IMR-90 (cell line): ENCODE data around the gene CXCL16.

Experiments used
- BHLHE40 ChIP-seq: fragments of 150-350 bp; IDR thresholded peaks from 2 replicates; pipeline ENCODE4 v1.6.1; 2016; ENCODE audit warnings: mild to moderate bottlenecking, low read depth, low read length
- CEBPB ChIP-seq: IDR thresholded peaks from 2 replicates; pipeline ENCODE4 v1.6.1; 2012; ENCODE audit warnings: low read depth, low read length, improper control_type of control experiment
- CHD1 ChIP-seq: IDR thresholded peaks from 2 replicates; pipeline ENCODE4 v1.6.1; 2012; ENCODE audit warnings: low read depth, low read length, improper control_type of control experiment
- MAFK ChIP-seq: IDR thresholded peaks from 2 replicates; pipeline ENCODE4 v1.6.1; 2012; ENCODE audit warnings: low read depth, low read length, improper control_type of control experiment
- POLR2A ChIP-seq: IDR thresholded peaks from 2 replicates; pipeline ENCODE4 v1.6.1; 2012; ENCODE audit warnings: mild to moderate bottlenecking, low read depth, low read length
- RFX5 ChIP-seq: IDR thresholded peaks from 2 replicates; pipeline ENCODE4 v1.8.0; 2012; ENCODE audit warnings: low read depth, mild to moderate bottlenecking, low read length, moderate library complexity
- SMC3 ChIP-seq: fragments of 150-350 bp; IDR thresholded peaks from 2 replicates; pipeline ENCODE4 v1.6.1; 2016; ENCODE audit warnings: low read depth, mild to moderate bottlenecking, antibody characterized with exemption, low read length, moderate library complexity
- TF ChIP-seq, protein P1 (sequence below): conservative IDR thresholded peaks from 2 replicates; pipeline ENCODE4 v1.5.1; 2012; ENCODE audit warnings: mild to moderate bottlenecking, low read depth, low read length, improper control_type of control experiment
- TF ChIP-seq, protein P2 (sequence below): fragments of 150-350 bp; IDR thresholded peaks from 2 replicates; pipeline ENCODE4 v1.6.1; 2017; ENCODE audit warnings: mild to moderate bottlenecking, antibody characterized with exemption, low read length, low read depth

DNA sequence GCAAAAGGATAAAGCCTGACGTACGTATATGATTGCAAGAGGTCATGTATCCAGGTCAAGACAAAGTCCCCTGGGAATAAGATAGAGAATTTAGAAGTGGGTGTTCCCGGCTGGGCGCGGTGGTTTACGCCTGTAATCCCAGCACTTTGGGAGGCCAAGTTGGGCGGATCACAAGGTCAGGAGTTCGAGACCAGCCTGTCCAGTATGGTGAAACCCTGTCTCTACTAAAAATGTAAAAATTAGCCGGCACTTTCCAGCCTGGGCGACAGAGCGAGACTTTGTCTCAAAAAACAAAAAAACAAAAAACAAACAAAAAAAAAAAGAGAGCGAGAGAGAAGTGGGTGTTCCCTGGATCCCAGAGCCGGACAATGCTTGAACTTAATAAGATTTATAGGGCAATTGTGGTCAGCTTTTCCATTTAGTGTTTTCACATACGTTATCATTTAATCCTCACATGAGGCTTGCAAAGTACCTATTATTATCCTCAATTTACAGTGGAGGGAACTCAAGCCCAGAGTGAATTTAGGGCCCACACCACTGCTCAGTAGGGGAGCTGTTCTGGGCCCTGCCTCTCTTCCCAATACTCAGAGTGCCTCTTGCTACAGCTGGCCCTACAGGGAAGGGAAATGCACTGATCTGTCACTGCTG is 48.6 kb upstream of the CXCL16 start:
- TF ChIP-seq RFX5 (no peak), POLR2A (no peak), BHLHE40 (no peak), CHD1 (no peak), MAFK (no peak), SMC3 (no peak), CEBPB (no peak)
- TF ChIP-seq, protein P1, sequence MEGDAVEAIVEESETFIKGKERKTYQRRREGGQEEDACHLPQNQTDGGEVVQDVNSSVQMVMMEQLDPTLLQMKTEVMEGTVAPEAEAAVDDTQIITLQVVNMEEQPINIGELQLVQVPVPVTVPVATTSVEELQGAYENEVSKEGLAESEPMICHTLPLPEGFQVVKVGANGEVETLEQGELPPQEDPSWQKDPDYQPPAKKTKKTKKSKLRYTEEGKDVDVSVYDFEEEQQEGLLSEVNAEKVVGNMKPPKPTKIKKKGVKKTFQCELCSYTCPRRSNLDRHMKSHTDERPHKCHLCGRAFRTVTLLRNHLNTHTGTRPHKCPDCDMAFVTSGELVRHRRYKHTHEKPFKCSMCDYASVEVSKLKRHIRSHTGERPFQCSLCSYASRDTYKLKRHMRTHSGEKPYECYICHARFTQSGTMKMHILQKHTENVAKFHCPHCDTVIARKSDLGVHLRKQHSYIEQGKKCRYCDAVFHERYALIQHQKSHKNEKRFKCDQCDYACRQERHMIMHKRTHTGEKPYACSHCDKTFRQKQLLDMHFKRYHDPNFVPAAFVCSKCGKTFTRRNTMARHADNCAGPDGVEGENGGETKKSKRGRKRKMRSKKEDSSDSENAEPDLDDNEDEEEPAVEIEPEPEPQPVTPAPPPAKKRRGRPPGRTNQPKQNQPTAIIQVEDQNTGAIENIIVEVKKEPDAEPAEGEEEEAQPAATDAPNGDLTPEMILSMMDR, result no peak
- TF ChIP-seq, protein P2, sequence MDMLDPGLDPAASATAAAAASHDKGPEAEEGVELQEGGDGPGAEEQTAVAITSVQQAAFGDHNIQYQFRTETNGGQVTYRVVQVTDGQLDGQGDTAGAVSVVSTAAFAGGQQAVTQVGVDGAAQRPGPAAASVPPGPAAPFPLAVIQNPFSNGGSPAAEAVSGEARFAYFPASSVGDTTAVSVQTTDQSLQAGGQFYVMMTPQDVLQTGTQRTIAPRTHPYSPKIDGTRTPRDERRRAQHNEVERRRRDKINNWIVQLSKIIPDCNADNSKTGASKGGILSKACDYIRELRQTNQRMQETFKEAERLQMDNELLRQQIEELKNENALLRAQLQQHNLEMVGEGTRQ, result no peak
